ENCODE data around the gene POLR3E.

DNA sequence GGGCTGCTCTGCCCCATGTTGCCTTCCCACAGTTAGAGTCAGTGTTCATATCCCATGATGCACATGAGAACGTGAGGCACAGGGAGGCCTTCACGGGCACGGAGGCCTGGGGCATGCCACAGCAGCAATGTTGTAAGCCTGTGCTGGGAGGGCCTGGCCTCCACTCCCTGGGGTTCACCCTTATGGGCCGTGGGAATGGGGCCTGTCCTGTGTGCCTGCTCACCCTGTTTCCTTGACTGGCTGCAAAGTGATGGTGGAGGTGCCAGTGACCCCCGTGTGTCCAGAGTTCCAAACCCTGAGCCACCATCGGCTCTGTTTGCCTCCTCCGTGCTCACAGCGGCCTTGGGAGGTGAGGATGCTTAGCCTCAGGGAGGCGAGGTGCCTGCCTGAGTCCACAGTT is 9.6 kb downstream of the POLR3E start:
- TF ChIP-seq, protein P1, sequence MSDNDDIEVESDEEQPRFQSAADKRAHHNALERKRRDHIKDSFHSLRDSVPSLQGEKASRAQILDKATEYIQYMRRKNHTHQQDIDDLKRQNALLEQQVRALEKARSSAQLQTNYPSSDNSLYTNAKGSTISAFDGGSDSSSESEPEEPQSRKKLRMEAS (IDR thresholded peaks at IDR 0.05; ENCODE audit: insufficient read depth, insufficient read length), result no peak
- TF ChIP-seq, protein P2, sequence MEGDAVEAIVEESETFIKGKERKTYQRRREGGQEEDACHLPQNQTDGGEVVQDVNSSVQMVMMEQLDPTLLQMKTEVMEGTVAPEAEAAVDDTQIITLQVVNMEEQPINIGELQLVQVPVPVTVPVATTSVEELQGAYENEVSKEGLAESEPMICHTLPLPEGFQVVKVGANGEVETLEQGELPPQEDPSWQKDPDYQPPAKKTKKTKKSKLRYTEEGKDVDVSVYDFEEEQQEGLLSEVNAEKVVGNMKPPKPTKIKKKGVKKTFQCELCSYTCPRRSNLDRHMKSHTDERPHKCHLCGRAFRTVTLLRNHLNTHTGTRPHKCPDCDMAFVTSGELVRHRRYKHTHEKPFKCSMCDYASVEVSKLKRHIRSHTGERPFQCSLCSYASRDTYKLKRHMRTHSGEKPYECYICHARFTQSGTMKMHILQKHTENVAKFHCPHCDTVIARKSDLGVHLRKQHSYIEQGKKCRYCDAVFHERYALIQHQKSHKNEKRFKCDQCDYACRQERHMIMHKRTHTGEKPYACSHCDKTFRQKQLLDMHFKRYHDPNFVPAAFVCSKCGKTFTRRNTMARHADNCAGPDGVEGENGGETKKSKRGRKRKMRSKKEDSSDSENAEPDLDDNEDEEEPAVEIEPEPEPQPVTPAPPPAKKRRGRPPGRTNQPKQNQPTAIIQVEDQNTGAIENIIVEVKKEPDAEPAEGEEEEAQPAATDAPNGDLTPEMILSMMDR (IDR thresholded peaks at IDR 0.05; ENCODE audit: extremely low read depth in 1 of 2, insufficient read depth in 1 of 2, low read depth in 1 of 2, low read length in 2 of 2), result no peak
- TF ChIP-seq POLR2AphosphoS5 (IDR thresholded peaks at IDR 0.05; ENCODE audit: insufficient read depth, low read depth, low read length) (no peak), POLR2A (IDR thresholded peaks at IDR 0.05; ENCODE audit: low read depth, low read length) (no peak), EZH2 (IDR thresholded peaks at IDR 0.05; ENCODE audit: borderline replicate concordance, low read depth, low read length, severe bottlenecking) (no peak)
